Brain microvascular endothelial cell (primary cell): ENCODE results near the gene PGAM2.

Experiments used
- DNase-seq: peaks from one replicate; pipeline ENCODE4 v3.0.0-alpha.2; 2020
- H3K27ac ChIP-seq: fragments of 250-450 bp; sonication (Bioruptor Pico); 2 replicates; pipeline ENCODE4 v1.5.1; 2020; ENCODE audit warnings: mild to moderate bottlenecking, moderate library complexity
- H3K27me3 ChIP-seq: fragments of 250-450 bp; sonication (Bioruptor Pico); replicated peaks from 2 replicates; pipeline ENCODE4 v1.5.1; 2020; ENCODE audit warnings: mild to moderate bottlenecking
- H3K36me3 ChIP-seq: fragments of 250-450 bp; sonication (Bioruptor Pico); replicated peaks from 2 replicates; pipeline ENCODE4 v1.5.1; 2020; ENCODE audit warnings: mild to moderate bottlenecking
- H3K4me3 ChIP-seq: 2 replicates; pipeline ENCODE4 v1.5.1; 2011; ENCODE audit warnings: low read depth, mild to moderate bottlenecking, control low read depth, low read length, moderate library complexity
- in situ Hi-C: cut with HindIII; loops from 2 replicates; pipeline ENCODE4 v1.10.0; 2017; ENCODE audit warnings: low sequenced_read_pairs, low pct_ligation_motif_present
- TF ChIP-seq, protein P1 (sequence below): IDR thresholded peaks from 2 replicates; pipeline ENCODE4 v1.5.1; 2011; ENCODE audit warnings: low read depth, mild to moderate bottlenecking, moderate library complexity, low read length, control low read depth, inconsistent platforms; ENCODE audit errors: missing control alignments

Gene PGAM2

DNA sequence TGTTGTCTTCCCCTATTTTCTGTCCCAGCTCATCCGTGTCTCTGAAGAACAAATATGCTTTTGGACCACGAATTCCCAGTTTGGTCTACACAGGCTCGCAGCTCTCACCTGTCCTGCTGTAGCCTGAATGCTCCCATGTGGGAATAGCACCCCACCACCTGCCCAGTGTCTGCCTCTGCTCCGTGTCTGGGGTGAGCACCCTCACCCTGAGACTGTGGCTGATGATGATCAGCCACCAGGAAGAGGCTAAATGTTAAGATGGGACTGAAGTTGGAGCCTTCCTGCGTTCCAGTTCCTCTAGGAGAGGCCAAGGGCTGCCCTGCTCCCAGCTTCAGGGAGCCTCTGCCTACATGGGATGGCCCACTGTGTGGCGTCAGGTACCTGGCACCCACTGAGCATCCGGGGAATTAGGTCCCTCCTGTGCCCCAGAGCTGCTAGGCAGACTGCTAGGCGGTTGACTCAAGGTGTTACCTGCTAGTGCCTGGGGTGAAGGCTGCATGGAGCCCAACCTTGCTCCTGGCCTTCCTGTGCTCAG, 3.7 kb downstream of the PGAM2 start:
- no peak for DNase-seq
- Histone ChIP-seq H3K27ac (no peak overlapping the region), H3K27me3 (no peaks in the 10 kb centered on the region), H3K36me3 (peaks cover 55% of the 10 kb centered on the region), H3K4me3 (no peak overlapping the region)
- TF ChIP-seq, protein P1, sequence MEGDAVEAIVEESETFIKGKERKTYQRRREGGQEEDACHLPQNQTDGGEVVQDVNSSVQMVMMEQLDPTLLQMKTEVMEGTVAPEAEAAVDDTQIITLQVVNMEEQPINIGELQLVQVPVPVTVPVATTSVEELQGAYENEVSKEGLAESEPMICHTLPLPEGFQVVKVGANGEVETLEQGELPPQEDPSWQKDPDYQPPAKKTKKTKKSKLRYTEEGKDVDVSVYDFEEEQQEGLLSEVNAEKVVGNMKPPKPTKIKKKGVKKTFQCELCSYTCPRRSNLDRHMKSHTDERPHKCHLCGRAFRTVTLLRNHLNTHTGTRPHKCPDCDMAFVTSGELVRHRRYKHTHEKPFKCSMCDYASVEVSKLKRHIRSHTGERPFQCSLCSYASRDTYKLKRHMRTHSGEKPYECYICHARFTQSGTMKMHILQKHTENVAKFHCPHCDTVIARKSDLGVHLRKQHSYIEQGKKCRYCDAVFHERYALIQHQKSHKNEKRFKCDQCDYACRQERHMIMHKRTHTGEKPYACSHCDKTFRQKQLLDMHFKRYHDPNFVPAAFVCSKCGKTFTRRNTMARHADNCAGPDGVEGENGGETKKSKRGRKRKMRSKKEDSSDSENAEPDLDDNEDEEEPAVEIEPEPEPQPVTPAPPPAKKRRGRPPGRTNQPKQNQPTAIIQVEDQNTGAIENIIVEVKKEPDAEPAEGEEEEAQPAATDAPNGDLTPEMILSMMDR = no peak
- in situ Hi-C loops = no loop called here

DNA sequence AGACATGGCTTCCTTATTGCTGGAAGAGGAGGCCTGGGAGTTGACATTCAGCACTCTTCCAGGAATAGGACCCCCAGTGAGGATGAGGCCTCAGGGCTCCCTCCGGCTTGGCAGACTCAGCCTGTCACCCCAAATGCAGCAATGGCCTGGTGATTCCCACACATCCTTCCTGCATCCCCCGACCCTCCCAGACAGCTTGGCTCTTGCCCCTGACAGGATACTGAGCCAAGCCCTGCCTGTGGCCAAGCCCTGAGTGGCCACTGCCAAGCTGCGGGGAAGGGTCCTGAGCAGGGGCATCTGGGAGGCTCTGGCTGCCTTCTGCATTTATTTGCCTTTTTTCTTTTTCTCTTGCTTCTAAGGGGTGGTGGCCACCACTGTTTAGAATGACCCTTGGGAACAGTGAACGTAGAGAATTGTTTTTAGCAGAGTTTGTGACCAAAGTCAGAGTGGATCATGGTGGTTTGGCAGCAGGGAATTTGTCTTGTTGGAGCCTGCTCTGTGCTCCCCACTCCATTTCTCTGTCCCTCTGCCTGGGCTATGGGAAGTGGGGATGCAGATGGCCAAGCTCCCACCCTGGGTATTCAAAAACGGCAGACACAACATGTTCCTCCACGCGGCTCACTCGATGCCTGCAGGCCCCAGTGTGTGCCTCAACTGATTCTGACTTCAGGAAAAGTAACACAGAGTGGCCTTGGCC, 4.3 kb downstream of the PGAM2 start:
- no peak for DNase-seq
- H3K4me3 ChIP-seq = no peak overlapping the region
- TF ChIP-seq, protein P1 = no peak
- no peaks in the 10 kb centered on the region for H3K27me3 ChIP-seq
- peaks cover 62% of the 10 kb centered on the region for H3K36me3 ChIP-seq
- in situ Hi-C loops = no loop called here
- H3K27ac ChIP-seq = no peak overlapping the region

DNA sequence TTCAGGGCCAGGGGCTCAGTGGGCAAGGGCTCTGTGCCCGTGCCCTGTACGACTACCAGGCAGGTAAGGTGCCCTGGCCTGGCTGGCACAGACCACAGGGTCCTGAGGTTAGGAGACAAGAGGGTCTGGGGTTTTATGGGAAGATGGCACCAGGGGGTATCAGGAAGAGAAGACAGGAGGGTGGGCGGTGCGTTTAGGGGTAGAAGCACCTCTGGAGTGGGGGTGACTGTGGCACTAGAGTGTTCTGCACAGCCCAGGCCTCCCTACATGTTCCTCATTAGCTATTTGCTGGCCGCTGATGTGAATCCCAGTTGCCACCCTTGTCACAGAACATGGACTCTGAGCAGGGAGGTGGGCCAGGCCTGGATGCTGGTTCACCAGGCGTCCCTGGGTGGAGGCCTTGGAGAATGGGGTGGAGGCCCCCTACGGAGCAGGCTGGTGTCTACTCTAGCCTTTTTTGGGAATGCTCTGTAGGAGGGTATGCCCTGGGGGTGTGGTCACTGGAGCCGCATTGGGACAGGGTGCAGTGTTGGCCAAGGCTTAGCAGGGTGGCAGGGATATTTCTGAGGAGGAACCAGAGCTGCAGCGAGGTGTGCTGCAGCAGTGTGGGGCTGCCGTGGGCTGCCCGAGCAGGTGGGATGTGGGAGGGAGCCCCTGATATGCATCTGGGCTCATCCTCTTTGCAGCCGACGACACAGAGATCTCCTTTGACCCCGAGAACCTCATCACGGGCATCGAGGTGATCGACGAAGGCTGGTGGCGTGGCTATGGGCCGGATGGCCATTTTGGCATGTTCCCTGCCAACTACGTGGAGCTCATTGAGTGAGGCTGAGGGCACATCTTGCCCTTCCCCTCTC, 5.0 kb downstream of the PGAM2 start:
- in situ Hi-C loops = no loop called here
- Histone ChIP-seq H3K27ac (no peak overlapping the region), H3K36me3 (peaks cover 69% of the 10 kb centered on the region), H3K4me3 (no peak overlapping the region), H3K27me3 (no peaks in the 10 kb centered on the region)
- TF ChIP-seq, protein P1 = no peak
- no peak for DNase-seq

DNA sequence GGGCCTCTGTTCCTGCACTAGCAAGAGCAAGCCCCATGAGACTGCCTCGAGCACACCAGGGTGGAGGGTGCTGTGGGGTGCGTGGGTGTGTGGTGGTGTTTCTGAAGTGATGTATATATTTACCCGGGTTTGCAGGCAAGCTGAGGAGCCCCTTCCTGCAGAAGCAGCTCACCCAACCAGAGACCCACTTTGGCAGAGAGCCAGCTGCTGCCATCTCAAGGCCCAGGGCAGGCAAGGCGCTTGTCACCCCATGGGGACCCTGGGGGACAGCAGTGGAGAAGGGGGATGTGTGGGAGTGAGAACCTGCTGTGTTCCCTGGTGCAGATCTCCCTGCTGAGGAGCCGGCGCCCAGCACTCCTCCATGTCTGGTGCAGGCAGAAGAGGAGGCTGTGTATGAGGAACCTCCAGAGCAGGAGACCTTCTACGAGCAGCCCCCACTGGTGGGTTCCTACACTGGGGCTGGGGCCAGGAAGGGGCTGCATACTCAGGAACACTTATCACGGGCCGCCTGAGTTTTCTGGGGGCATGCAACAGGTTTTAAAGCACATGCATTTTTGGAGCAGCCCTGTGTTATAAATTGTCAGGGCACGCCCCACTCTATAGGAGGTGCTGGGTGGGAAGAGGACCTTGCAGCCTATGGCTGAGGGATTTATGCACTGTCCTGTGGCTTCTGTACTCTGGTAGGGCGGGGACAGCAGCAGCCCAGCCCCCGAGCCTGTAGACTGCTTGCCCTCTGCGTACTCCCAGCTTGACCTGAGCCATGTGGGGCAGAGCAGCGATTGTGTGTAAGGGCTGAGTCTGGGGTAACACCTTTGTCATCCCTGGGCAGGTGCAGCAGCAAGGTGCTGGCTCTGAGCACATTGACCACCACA, 5.9 kb downstream of the PGAM2 start:
- no peak overlapping the region for H3K27ac ChIP-seq
- no peaks in the 10 kb centered on the region for H3K27me3 ChIP-seq
- H3K36me3 ChIP-seq = peaks cover 77% of the 10 kb centered on the region
- no peak overlapping the region for H3K4me3 ChIP-seq
- in situ Hi-C loops = no loop called here
- TF ChIP-seq, protein P1 = no peak
- DNase-seq = no peak

DNA sequence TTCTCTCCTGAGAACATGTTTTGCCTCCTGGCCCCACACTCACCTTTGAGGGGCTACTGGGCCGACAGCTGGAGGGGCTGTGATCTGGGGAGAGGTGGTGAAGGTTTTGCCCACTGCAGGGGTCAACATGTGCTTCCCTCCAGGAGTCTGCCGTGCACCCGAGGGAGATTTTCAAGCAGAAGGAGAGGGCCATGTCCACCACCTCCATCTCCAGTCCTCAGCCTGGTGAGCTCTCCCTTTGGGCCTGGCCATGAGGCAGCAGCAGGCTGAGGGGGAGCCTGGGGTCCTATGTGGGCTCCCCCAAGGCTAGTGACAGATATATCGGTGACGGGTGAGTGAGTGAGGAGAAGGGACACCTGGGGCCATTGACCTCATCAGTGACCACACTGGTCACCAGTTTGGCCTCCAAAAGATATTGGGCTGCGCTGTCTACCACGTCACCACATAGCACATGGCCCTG, 6.6 kb downstream of the PGAM2 start:
- TF ChIP-seq, protein P1 = no peak
- Histone ChIP-seq H3K36me3 (peaks cover 77% of the 10 kb centered on the region), H3K27ac (no peak overlapping the region), H3K4me3 (no peak overlapping the region), H3K27me3 (no peaks in the 10 kb centered on the region)
- DNase-seq = no peak
- in situ Hi-C loops = no loop called here
